Hepatocyte (in vitro differentiated cells): ENCODE measurements around the gene CBL. TPM values are rescaled to one million over a fixed set of nuclear protein-coding genes. Genes with fewer than 3 reads are reported as not detected.

Source experiments
- DNase-seq: peaks from one replicate; pipeline ENCODE4 v3.0.0-alpha.2; 2016; ENCODE audit warnings: low spot score
- H2AFZ ChIP-seq: fragments of 200-600 bp; sonication (generic); 2 replicates; pipeline ENCODE4 v1.6.0; 2016; ENCODE audit warnings: antibody characterized with exemption, mild to moderate bottlenecking
- H3K27ac ChIP-seq: fragments of 200-600 bp; sonication (generic); 2 replicates; pipeline ENCODE4 v1.5.1; 2016; ENCODE audit warnings: mild to moderate bottlenecking
- H3K27me3 ChIP-seq: fragments of 200-600 bp; sonication (generic); 2 replicates; pipeline ENCODE4 v1.6.1; 2016
- H3K36me3 ChIP-seq: fragments of 200-600 bp; sonication (generic); replicated peaks from 2 replicates; pipeline ENCODE4 v1.5.1; 2016; ENCODE audit warnings: low read depth; ENCODE audit not compliant: insufficient read depth
- H3K4me1 ChIP-seq: fragments of 200-600 bp; sonication (generic); 2 replicates; pipeline ENCODE4 v1.5.1; 2016; ENCODE audit warnings: mild to moderate bottlenecking, moderate library complexity; ENCODE audit not compliant: insufficient read depth
- H3K4me2 ChIP-seq: fragments of 200-600 bp; sonication (generic); 2 replicates; pipeline ENCODE4 v1.6.0; 2016
- H3K4me3 ChIP-seq: fragments of 200-600 bp; sonication (generic); 2 replicates; pipeline ENCODE4 v1.5.1; 2016; ENCODE audit warnings: mild to moderate bottlenecking
- H3K79me2 ChIP-seq: fragments of 200-600 bp; sonication (generic); 2 replicates; pipeline ENCODE4 v1.6.0; 2017; ENCODE audit warnings: mild to moderate bottlenecking
- H3K9me2 ChIP-seq: fragments of 200-600 bp; sonication (generic); replicated peaks from 2 replicates; pipeline ENCODE4 v1.6.0; 2017; ENCODE audit warnings: mild to moderate bottlenecking; ENCODE audit not compliant: insufficient read depth
- H3K9me3 ChIP-seq: fragments of 200-600 bp; sonication (generic); 2 replicates; pipeline ENCODE4 v1.5.1; 2016; ENCODE audit warnings: low read depth, mild to moderate bottlenecking
- H4K20me1 ChIP-seq: fragments of 200-600 bp; sonication (generic); 2 replicates; pipeline ENCODE4 v1.6.0; 2016; ENCODE audit warnings: mild to moderate bottlenecking; ENCODE audit not compliant: insufficient read depth, poor library complexity, severe bottlenecking
- CTCF ChIP-seq: fragments of 200-600 bp; sonication (generic); IDR thresholded peaks from 2 replicates; pipeline ENCODE4 v1.5.1; 2016; ENCODE audit warnings: antibody characterized with exemption, mild to moderate bottlenecking; ENCODE audit not compliant: poor library complexity
- EZH2 ChIP-seq: fragments of 200-600 bp; sonication (generic); IDR thresholded peaks from 2 replicates; pipeline ENCODE4 v1.6.1; 2016; ENCODE audit warnings: antibody characterized with exemption, mild to moderate bottlenecking, borderline replicate concordance
- EZH2phosphoT487 ChIP-seq: fragments of 200-600 bp; sonication (generic); IDR thresholded peaks from one replicate; pipeline ENCODE4 v1.6.1; 2018; ENCODE audit warnings: antibody characterized with exemption, mild to moderate bottlenecking, low read depth, moderate library complexity; ENCODE audit not compliant: unreplicated experiment, severe bottlenecking
- WGBS: methylation state at CpG from one replicate; pipeline ENCODE4 v1.1.6; 2016; ENCODE audit warnings: low lambda C conversion rate; ENCODE audit errors: missing lambda C conversion rate; 5-methylcytosine and 5-hydroxymethylcytosine counted together
- polyA plus RNA-seq: library from polyadenylated mRNA; unstranded; fragments of >200 nt; fragmentation: Nextera tagmentation; extraction: Ambion mirVana; gene quantifications from 2 replicates; pipeline ENCODE4 v1.2.1, GENCODE V29; 2016
- total RNA-seq: library from RNA; depleted of rRNA; stranded (reverse); fragments of >200 nt; gene quantifications from 2 replicates; pipeline ENCODE4 v1.2.3, GENCODE V29; 2014

The CBL gene
- total and polyA plus RNA-seq, 2 experiments from 2014 or later, result 6.6 to 15.6 TPM

GRCh38 chr11:119185981-119186634 lies 20.0 kb upstream of the CBL start:
- peak overlapping the region; percentile 73 for H3K4me2 ChIP-seq
- WGBS, result 49% methylated on average over 15 of the region's 15 CpGs
- no peaks in the 10 kb centered on the region for H3K9me2 ChIP-seq
- no peaks in the 10 kb centered on the region for H4K20me1 ChIP-seq
- H3K4me3 ChIP-seq, result no peak overlapping the region
- TF ChIP-seq EZH2 (no peak), EZH2phosphoT487 (no peak), CTCF (no peak)
- no peaks in the 10 kb centered on the region for H3K27me3 ChIP-seq
- H3K9me3 ChIP-seq, result no peaks in the 10 kb centered on the region
- no peak for DNase-seq
- no peak overlapping the region for H2AFZ ChIP-seq
- H3K36me3 ChIP-seq, result no peaks in the 10 kb centered on the region
- no peaks in the 10 kb centered on the region for H3K79me2 ChIP-seq
- H3K27ac ChIP-seq, result peak overlapping the region; percentile 84
- peaks cover 7% of the 10 kb centered on the region for H3K4me1 ChIP-seq

DNA sequence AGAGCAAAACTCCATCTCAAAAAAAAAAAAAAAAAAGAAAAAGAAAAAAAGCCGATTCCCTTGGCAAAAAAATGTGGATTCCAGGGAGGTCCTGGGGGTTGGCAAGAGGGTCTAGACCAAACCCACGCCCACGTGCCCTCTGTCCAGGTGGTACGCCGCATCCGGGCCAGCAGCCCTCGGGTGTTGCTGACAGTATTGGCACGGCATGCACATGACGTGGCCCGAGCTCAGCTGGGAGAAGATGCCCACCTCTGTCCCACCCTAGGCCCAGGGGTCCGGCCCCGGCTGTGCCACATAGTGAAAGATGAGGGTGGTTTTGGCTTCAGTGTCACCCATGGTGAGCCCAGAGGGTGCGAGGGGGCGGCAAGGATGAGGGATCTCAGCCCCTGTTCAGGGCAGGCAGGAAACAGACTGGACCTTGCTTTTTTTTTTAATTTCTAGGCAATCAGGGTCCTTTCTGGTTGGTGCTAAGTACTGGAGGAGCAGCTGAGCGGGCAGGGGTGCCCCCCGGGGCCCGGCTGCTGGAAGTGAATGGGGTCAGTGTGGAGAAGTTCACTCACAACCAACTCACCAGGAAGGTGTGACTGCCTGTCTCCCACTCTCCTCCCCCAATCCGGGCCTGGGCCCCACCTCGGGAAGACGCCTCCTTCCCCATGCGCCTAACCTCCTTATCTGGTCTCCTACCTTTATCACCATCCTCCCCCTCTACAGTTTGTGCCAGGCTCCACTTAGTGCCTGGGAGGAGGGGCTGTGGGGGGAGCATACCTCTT lies 18.8 kb upstream of the CBL start:
- Histone ChIP-seq H2AFZ (no peak overlapping the region), H3K4me3 (no peak overlapping the region), H3K9me3 (no peaks in the 10 kb centered on the region), H3K4me1 (peaks cover 7% of the 10 kb centered on the region), H3K9me2 (no peaks in the 10 kb centered on the region), H3K27ac (no peak overlapping the region), H4K20me1 (no peaks in the 10 kb centered on the region), H3K79me2 (no peaks in the 10 kb centered on the region), H3K27me3 (no peaks in the 10 kb centered on the region), H3K36me3 (no peaks in the 10 kb centered on the region), H3K4me2 (no peak overlapping the region)
- 89% methylated on average over 20 of the region's 21 CpGs for WGBS
- no peak for TF ChIP-seq CTCF
- TF ChIP-seq EZH2phosphoT487, result no peak
- TF ChIP-seq EZH2, result no peak
- DNase-seq, result no peak

- H3K9me3 ChIP-seq, result no peaks in the 10 kb centered on the region
- TF ChIP-seq EZH2phosphoT487 (no peak), EZH2 (no peak), CTCF (no peak)
- no peak overlapping the region for H2AFZ ChIP-seq
- no peaks in the 10 kb centered on the region for H3K27me3 ChIP-seq
- H3K79me2 ChIP-seq, result no peaks in the 10 kb centered on the region
- no peaks in the 10 kb centered on the region for H4K20me1 ChIP-seq
- peaks cover 7% of the 10 kb centered on the region for H3K4me1 ChIP-seq
- no peak overlapping the region for H3K27ac ChIP-seq
- WGBS, result 89% methylated on average over 6 of the region's 11 CpGs
- DNase-seq, result no peak
- no peaks in the 10 kb centered on the region for H3K9me2 ChIP-seq
- no peak overlapping the region for H3K4me3 ChIP-seq
- no peak overlapping the region for H3K4me2 ChIP-seq
- no peaks in the 10 kb centered on the region for H3K36me3 ChIP-seq
Measured at GRCh38 chr11:119188067-119188466, 18.1 kb upstream of the CBL start.
